SK-N-SH (cell line): ENCODE measurements around the gene APH1A. TPM values are rescaled to one million over a fixed set of nuclear protein-coding genes. Genes with fewer than 3 reads are reported as not detected.

Experiments used
- CTCF ChIA-PET: fragments of 300-600, 350-600 bp; formaldehyde crosslinking; extraction: SDS; loops from one replicate; lab custom pipeline; 2021; lab: Yijun Ruan, JAX
- POLR2A ChIA-PET: fragments of 350-600 bp; sonication (Branson Sonifier 250); formaldehyde crosslinking; extraction: SDS; loops from one replicate; lab custom pipeline; 2020; ENCODE audit warnings: antibody characterized with exemption, inconsistent platforms; lab: Yijun Ruan, JAX
- DNase-seq: peaks from one replicate; pipeline ENCODE4 v3.0.0; 2012
- H2AFZ ChIP-seq: fragments of 200-600 bp; sonication (generic); 2 replicates; pipeline ENCODE4 v1.8.1; 2016; ENCODE audit warnings: antibody characterized with exemption, mild to moderate bottlenecking, low read depth
- H3F3A ChIP-seq: fragments of 200-600 bp; sonication (generic); replicated peaks from 2 replicates; pipeline ENCODE3; 2016; ENCODE audit warnings: antibody characterized with exemption, mild to moderate bottlenecking; ENCODE audit not compliant: insufficient read depth
- H3K27ac ChIP-seq, 2 experiments: fragments of 200-500 bp in 1 of 2; fragments of 200-600 bp in 1 of 2; sonication (Bioruptor generic) in 1 of 2; sonication (generic), shearing (Covaris generic) in 1 of 2; 2 replicates each; pipeline versions ENCODE4 v1.5.1 to v1.6.1; 2014 to 2016; ENCODE audit warnings: low read depth in 2 of 2, inconsistent platforms in 1 of 2, low read length in 1 of 2, mild to moderate bottlenecking in 1 of 2, mixed read lengths in 1 of 2
- H3K27me3 ChIP-seq: fragments of 200-600 bp; sonication (generic), shearing (Covaris generic); 2 replicates; pipeline ENCODE4 v1.6.1; 2016; ENCODE audit warnings: mixed run types; ENCODE audit not compliant: insufficient read depth
- H3K36me3 ChIP-seq, 2 experiments: fragments of 200-500 bp in 1 of 2; fragments of 200-600 bp in 1 of 2; sonication (Bioruptor generic) in 1 of 2; sonication (generic) in 1 of 2; replicated peaks in 1 of 2; 2 replicates each; pipeline versions ENCODE3 to v1.5.1; 2014 to 2016; ENCODE audit warnings: low read length in 1 of 2, mild to moderate bottlenecking in 1 of 2; ENCODE audit not compliant: insufficient read depth in 2 of 2, control insufficient read depth in 1 of 2
- H3K4me1 ChIP-seq, 2 experiments: fragments of 200-500 bp in 1 of 2; fragments of 200-600 bp in 1 of 2; sonication (Bioruptor generic) in 1 of 2; sonication (generic), shearing (Covaris generic) in 1 of 2; 2 replicates each; pipeline versions ENCODE4 v1.5.1 to v1.6.1; 2014 to 2016; ENCODE audit warnings: low read depth in 1 of 2, low read length in 1 of 2, mixed run types in 1 of 2; ENCODE audit not compliant: insufficient read depth in 2 of 2, control insufficient read depth in 1 of 2
- H3K4me2 ChIP-seq: fragments of 200-600 bp; sonication (generic), shearing (Covaris generic); 2 replicates; pipeline ENCODE4 v1.6.1; 2017; ENCODE audit warnings: mixed run types
- H3K4me3 ChIP-seq, 2 experiments: fragments of 200-500 bp in 1 of 2; fragments of 200-600 bp in 1 of 2; sonication (Bioruptor generic) in 1 of 2; sonication (generic), shearing (Covaris generic) in 1 of 2; 2 replicates each; pipeline versions ENCODE4 v1.5.1 to v1.8.1; 2014 to 2016; ENCODE audit warnings: low read depth in 2 of 2, inconsistent platforms in 1 of 2, low read length in 1 of 2, mild to moderate bottlenecking in 1 of 2, mixed read lengths in 1 of 2, moderate library complexity in 1 of 2
- H3K79me2 ChIP-seq: fragments of 200-600 bp; sonication (generic); 2 replicates; pipeline ENCODE4 v1.8.1; 2017; ENCODE audit warnings: mild to moderate bottlenecking; ENCODE audit not compliant: insufficient read depth
- H3K9ac ChIP-seq: fragments of 200-600 bp; sonication (generic); 2 replicates; pipeline ENCODE4 v1.6.1; 2017; ENCODE audit warnings: mixed run types
- H3K9me2 ChIP-seq: fragments of 200-600 bp; sonication (generic); 2 replicates; pipeline ENCODE4 v1.6.1; 2017; ENCODE audit warnings: mixed run types
- H3K9me3 ChIP-seq: fragments of 200-600 bp; sonication (generic); 2 replicates; pipeline ENCODE4 v1.6.1; 2017; ENCODE audit warnings: mixed run types, mild to moderate bottlenecking, moderate library complexity
- H4K20me1 ChIP-seq: fragments of 200-600 bp; sonication (generic); 2 replicates; pipeline ENCODE4 v1.6.1; 2017; ENCODE audit warnings: mild to moderate bottlenecking, mixed run types; ENCODE audit not compliant: insufficient read depth
- ELF1 ChIP-seq: IDR thresholded peaks from 2 replicates; pipeline ENCODE4 v1.4.0; 2012
- EP300 ChIP-seq, 2 experiments: IDR thresholded peaks; 2 replicates each; pipeline versions ENCODE4 v1.4.0 to v1.6.1; 2012; ENCODE audit warnings: borderline replicate concordance in 1 of 2, low read depth in 1 of 2, low read length in 1 of 2
- EZH2phosphoT487 ChIP-seq: fragments of 200-600 bp; sonication (generic); IDR thresholded peaks from 2 replicates; pipeline ENCODE4 v1.6.1; 2017; ENCODE audit warnings: low read depth, mixed run types, mild to moderate bottlenecking, antibody characterized with exemption, moderate library complexity, borderline replicate concordance
- FOSL2 ChIP-seq: IDR thresholded peaks from 2 replicates; pipeline ENCODE4 v1.4.0; 2012; ENCODE audit warnings: low read depth, mild to moderate bottlenecking, moderate library complexity, borderline replicate concordance
- FOXJ3 ChIP-seq: sonication (generic); formaldehyde crosslinking; IDR thresholded peaks from 2 replicates; pipeline ENCODE4 v1.5.1; 2020; ENCODE audit warnings: mild to moderate bottlenecking, missing genetic modification reagents
- FOXM1 ChIP-seq: IDR thresholded peaks from 2 replicates; pipeline ENCODE4 v1.4.0; 2012; ENCODE audit warnings: low read depth, mild to moderate bottlenecking
- IRF3 ChIP-seq: fragments of 150-350 bp; IDR thresholded peaks from 2 replicates; pipeline ENCODE4 v1.6.1; 2016; ENCODE audit warnings: mild to moderate bottlenecking, low read depth, low read length
- JUND ChIP-seq: IDR thresholded peaks from 2 replicates; pipeline ENCODE4 v1.4.0; 2012
- MAX ChIP-seq: IDR thresholded peaks from 2 replicates; pipeline ENCODE4 v1.4.0; 2012; ENCODE audit warnings: low read depth
- PBX3 ChIP-seq: IDR thresholded peaks from 2 replicates; pipeline ENCODE4; 2012
- POLR2AphosphoS5 ChIP-seq: IDR thresholded peaks from 2 replicates; pipeline ENCODE4 v1.6.1; 2012; ENCODE audit warnings: low read depth, low read length
- RAD21 ChIP-seq: IDR thresholded peaks from 2 replicates; pipeline ENCODE4 v1.6.1; 2012; ENCODE audit warnings: mild to moderate bottlenecking, low read length
- RXRA ChIP-seq: IDR thresholded peaks from 2 replicates; pipeline ENCODE4 v1.4.0; 2012; ENCODE audit warnings: low read depth, mild to moderate bottlenecking, borderline replicate concordance
- SIN3A ChIP-seq: IDR thresholded peaks from 2 replicates; pipeline ENCODE4 v1.6.1; 2012; ENCODE audit warnings: low read depth, mild to moderate bottlenecking, low read length, moderate library complexity, borderline replicate concordance
- SMC3 ChIP-seq: IDR thresholded peaks from 2 replicates; pipeline ENCODE4 v1.6.1; 2012; ENCODE audit warnings: low read depth, low read length, improper control_type of control experiment
- TCF12 ChIP-seq: IDR thresholded peaks from 2 replicates; pipeline ENCODE4 v1.4.0; 2012
- YY1 ChIP-seq: IDR thresholded peaks from 2 replicates; pipeline ENCODE4 v1.4.0; 2012; ENCODE audit warnings: low read depth, mild to moderate bottlenecking
- WGBS: methylation state at CpG from one replicate; pipeline ENCODE4 v1.1.6; 2017; ENCODE audit warnings: low lambda C conversion rate; 5-methylcytosine and 5-hydroxymethylcytosine counted together
- polyA plus RNA-seq, 3 experiments: library from polyadenylated mRNA; depleted of rRNA; stranded (reverse); fragments of >200 nt; gene quantifications; 2 replicates each; pipeline ENCODE4 v1.2.3, GENCODE V29; 2012
- TF ChIP-seq, protein P1 (sequence below): IDR thresholded peaks from 2 replicates; pipeline ENCODE4 v1.6.1; 2012; ENCODE audit warnings: mild to moderate bottlenecking, low read depth, low read length, moderate library complexity

Gene APH1A
- polyA plus RNA-seq, 1 of the 3 experiments (the other 2 are of a cell fraction): 175 TPM

- Histone ChIP-seq H3K79me2 (peaks cover 6% of the 10 kb centered on the region), H3K27me3 (no peaks in the 10 kb centered on the region), H3K36me3 (no peaks in the 10 kb centered on the region), H4K20me1 (no peaks in the 10 kb centered on the region), H3K4me2 (peak overlapping the region; percentile 62), H3K9ac (no peak overlapping the region), H3K9me2 (no peaks in the 10 kb centered on the region), H3K27ac (peak overlapping the region in 1 of 2 experiments; percentile 41; a peak in 1 of 4 replicates), H3K9me3 (no peaks in the 10 kb centered on the region), H2AFZ (peak overlapping the region; percentile 84; the same call in 1 of the 2 replicates), H3F3A (no peaks in the 10 kb centered on the region), H3K4me3 (peak overlapping the region in 1 of 2 experiments; percentile 12; a peak in 1 of 4 replicates), H3K4me1 (0 out of 4 replicates have a peak, but pooled peaks cover 0 to 7% of the 10 kb centered on the region in 2 experiments)
- 67% methylated on average over 1 of the region's 1 CpG for WGBS
- TF ChIP-seq SMC3 (no peak), RXRA (no peak), EZH2phosphoT487 (no peak), PBX3 (no peak), MAX (no peak), RAD21 (no peak)
- ChIA-PET POLR2A (interaction anchor here (0.6 kb wide), 1 partner anchor 65 kb away, joined by 3 read pairs; no protein-coding TSS in a partner anchor), CTCF (interaction anchor here (1.7 to 3.5 kb wide), 2 partner anchors 8 to 17 kb away, joined by 19 to 20 read pairs; partner anchors contain the start of gene CIART)
- no peak for DNase-seq
Measured at GRCh38 chr1:150273311-150273710, 4.5 kb upstream of the APH1A start.

DNA sequence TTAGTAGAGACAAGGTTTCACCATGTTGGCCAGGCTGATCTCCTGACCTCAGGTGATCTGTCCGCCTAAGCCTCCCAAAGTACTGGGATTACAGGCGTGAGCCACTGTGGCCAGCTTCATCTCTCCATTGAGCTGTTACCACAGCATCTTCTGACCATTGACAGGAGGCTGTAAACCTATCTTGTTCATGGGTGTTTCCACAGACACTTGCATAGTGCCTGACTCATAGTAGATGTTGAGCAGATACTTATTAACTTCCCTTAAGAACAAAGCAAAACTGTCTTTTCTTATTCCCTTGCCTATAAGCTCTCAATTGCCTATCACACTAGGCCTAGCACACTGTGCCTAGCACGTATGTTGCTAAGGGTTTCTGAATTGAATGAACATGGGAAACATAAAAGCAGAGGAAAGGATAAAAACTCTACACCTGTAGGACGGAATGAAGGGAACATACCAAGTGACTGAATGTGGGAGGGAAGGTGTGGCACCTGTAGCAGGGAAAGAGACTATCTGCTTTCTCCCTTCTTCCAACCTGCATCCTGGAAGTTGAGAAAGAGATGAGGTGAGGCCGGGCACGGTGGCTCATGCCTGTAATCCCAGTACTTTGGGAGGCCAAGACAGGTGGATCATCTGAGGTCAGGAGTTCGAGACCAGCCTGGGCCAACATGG is 2.6 kb upstream of the APH1A start:
- Histone ChIP-seq H3K36me3 (peaks cover 6 to 7% of the 10 kb centered on the region in 2 experiments), H3K9ac (no peak overlapping the region), H3F3A (no peaks in the 10 kb centered on the region), H3K27me3 (no peaks in the 10 kb centered on the region), H4K20me1 (no peaks in the 10 kb centered on the region), H3K4me2 (no peak overlapping the region), H3K4me3 (no peak overlapping the region), H3K27ac (no peak overlapping the region), H2AFZ (no peak overlapping the region), H3K79me2 (peaks cover 25% of the 10 kb centered on the region), H3K4me1 (peaks cover 7 to 13% of the 10 kb centered on the region in 2 experiments; a peak in 2 of 4 replicates), H3K9me2 (no peaks in the 10 kb centered on the region), H3K9me3 (no peaks in the 10 kb centered on the region)
- POLR2A ChIA-PET: no interaction called here
- CTCF ChIA-PET: interaction anchor here (2.1 to 3.5 kb wide), 2 partner anchors 10 to 15 kb away, joined by 7 to 20 read pairs; partner anchors contain the start of gene CIART
- 90% methylated on average over 7 of the region's 7 CpGs for WGBS
- no peak for TF ChIP-seq TCF12
- TF ChIP-seq EP300 (IDR thresholded peaks at IDR 0.05; ENCODE audit: borderline replicate concordance in 1 of 2, low read depth in 1 of 2, low read length in 1 of 2): no peak
- no peak for TF ChIP-seq YY1
- TF ChIP-seq, protein P1, sequence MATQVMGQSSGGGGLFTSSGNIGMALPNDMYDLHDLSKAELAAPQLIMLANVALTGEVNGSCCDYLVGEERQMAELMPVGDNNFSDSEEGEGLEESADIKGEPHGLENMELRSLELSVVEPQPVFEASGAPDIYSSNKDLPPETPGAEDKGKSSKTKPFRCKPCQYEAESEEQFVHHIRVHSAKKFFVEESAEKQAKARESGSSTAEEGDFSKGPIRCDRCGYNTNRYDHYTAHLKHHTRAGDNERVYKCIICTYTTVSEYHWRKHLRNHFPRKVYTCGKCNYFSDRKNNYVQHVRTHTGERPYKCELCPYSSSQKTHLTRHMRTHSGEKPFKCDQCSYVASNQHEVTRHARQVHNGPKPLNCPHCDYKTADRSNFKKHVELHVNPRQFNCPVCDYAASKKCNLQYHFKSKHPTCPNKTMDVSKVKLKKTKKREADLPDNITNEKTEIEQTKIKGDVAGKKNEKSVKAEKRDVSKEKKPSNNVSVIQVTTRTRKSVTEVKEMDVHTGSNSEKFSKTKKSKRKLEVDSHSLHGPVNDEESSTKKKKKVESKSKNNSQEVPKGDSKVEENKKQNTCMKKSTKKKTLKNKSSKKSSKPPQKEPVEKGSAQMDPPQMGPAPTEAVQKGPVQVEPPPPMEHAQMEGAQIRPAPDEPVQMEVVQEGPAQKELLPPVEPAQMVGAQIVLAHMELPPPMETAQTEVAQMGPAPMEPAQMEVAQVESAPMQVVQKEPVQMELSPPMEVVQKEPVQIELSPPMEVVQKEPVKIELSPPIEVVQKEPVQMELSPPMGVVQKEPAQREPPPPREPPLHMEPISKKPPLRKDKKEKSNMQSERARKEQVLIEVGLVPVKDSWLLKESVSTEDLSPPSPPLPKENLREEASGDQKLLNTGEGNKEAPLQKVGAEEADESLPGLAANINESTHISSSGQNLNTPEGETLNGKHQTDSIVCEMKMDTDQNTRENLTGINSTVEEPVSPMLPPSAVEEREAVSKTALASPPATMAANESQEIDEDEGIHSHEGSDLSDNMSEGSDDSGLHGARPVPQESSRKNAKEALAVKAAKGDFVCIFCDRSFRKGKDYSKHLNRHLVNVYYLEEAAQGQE: no peak
- no peak for TF ChIP-seq PBX3
- TF ChIP-seq FOXJ3: no peak
- TF ChIP-seq ELF1: no peak
- TF ChIP-seq IRF3: no peak
- TF ChIP-seq EZH2phosphoT487: no peak
- no peak for TF ChIP-seq FOSL2
- TF ChIP-seq POLR2AphosphoS5: no peak
- TF ChIP-seq FOXM1: no peak
- no peak for TF ChIP-seq JUND
- no peak for TF ChIP-seq SIN3A
- DNase-seq: no peak
